GM03348 (cell line): Measurements from ENCODE around the gene C1QTNF6.
A peak's percentile ranks its signal among the peaks of the same experiment; 100 is the strongest.
"Not testable (repeated sequence)": the region's sequence is repeated elsewhere in the genome, so short reads cannot be mapped to it uniquely, and the experiment has no call there.

ENCODE experiments used
- DNase-seq: peaks from one replicate; pipeline ENCODE4 v3.0.0; 2012; ENCODE audit warnings: low spot score

The C1QTNF6 gene

GRCh38 chr22:37187891-37188761 lies at the start of gene C1QTNF6:
Gene C1QTNF6 (minus strand): TSS chr22:37188247. CDS start chr22:37188213, 34 bp downstream.
- DNase-seq, result peak; percentile 63

- no peak for DNase-seq
Measured at GRCh38 chr22:37235897-37236607, 48.0 kb upstream of the C1QTNF6 start.

DNA sequence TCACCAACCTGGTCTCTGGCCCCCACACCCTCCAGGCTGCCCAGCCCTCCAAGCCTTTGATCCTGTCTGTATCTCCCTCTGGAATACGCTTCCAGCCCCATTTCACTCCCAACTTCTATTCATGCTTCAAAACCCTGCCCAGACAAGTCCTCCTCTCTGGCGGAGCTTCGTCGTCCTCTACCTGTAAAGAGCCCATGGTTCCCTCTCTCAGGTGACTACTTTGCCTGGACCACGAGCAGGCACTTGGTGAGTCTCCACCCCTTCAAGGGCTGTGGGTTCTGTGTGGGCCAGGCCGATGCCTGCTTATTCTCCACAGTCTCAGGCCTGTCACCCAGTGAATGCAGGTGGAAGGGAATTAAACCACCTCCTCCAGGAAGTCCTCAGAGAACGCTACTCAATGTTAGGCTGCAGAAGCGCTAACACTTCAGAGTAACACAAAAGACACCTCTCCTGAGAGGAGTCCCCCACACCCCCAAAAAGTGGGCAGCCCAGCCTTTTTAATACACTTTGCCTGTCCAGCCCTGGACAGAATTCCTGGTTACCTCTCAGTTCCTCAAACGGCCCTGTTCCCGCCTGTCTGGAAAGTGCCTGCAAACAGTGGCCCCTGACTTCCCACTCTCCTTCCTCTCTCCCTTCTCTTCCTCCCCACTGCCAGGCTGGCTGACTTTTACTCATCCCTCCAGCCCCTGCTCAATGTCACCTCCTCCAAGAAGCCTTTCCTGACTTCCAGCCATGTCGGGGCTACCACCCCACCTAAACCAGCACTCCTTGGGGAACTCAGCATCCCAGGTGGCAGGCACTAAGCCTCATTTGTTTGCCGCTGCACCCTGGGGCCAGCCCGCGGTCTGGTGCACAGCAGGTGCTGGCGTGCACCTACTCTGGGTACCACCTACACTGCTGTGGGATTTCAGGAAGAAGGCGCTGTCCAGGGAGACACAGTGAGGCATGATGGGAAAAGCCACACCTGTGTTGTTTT lies 47.0 kb upstream of the C1QTNF6 start:
- DNase-seq, result no peak

DNA sequence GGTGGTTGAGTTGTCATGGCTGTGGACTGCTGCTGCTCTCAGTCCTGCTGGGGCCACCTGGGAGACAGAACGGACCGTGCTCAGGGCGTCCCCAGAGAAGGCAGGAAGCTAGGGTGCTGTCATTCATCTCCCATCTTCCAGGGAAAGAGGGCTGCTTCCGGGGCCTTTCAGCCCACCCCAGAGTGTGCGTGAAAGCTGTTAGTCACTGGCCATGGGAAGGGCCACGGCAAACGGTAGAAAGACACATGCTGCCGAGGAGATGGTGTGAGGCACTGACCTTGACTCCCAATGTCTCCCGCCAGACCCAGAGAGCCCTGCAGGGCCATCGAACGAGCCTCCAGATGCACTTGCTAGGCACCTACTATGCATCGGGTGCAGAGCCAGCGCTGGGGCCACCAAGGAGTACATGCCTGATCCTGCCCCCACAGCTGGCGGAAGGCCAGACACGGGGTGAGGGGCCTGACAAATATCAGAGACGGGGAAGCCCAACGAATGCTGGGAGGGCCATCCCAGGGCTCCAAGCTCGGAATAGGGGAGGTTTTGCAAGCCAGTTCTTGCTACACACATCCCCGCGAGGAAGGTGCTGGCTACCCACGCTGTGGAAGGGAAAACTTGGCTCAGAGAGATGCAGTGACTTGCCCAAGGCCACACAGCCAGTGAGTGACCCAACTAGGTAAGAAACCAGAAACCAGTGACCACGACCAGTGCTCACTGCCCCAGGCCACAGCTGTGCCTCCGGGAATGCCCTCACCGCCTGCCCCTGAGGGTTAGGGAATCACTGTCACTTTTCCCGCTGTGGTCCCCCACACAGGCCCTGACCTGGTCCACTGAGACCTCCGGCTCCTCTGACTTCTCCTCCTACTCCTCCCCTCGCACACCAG lies 45.9 kb upstream of the C1QTNF6 start:
- no peak for DNase-seq

- DNase-seq, result not testable (repeated sequence)
Measured at GRCh38 chr22:37233371-37233750, 45.3 kb upstream of the C1QTNF6 start.

- no peak for DNase-seq
Measured at GRCh38 chr22:37232140-37232998, 44.3 kb upstream of the C1QTNF6 start.

DNA sequence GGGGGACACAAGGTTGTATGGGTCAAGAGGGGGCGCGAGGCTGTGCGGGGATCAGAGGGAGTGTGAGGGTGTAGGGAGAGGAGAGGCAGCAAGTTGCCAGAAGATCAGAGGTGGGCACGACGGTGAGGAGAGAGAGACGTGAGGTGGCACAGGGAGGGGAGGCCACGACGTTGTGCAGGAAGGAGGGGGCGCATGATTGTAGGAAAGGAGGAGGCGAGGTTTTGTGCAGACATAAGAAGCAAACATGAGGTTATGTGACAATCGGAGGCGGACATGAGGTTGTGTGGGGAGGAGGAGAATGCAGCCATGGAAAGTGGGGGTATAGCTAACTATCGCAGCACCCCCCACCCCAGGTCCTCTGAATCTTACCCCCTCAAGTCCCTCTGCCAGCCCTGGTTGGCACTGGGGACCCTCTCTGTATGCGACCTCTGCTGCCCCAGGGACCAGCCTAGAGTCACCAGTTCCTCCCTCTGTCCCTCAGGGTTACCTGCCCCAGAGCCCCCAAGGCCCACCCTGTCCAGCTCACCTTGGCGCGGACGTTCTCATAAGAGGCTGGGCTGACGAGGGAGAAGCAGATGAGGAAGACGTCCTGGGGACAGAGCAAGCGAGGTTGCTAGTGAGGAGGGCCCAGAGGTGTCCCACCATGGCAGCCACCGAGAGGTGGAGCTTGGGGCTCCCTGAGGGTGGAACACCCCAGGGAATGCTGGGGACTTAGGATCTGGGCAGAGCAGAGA lies 43.5 kb upstream of the C1QTNF6 start:
- DNase-seq, result no peak

DNA sequence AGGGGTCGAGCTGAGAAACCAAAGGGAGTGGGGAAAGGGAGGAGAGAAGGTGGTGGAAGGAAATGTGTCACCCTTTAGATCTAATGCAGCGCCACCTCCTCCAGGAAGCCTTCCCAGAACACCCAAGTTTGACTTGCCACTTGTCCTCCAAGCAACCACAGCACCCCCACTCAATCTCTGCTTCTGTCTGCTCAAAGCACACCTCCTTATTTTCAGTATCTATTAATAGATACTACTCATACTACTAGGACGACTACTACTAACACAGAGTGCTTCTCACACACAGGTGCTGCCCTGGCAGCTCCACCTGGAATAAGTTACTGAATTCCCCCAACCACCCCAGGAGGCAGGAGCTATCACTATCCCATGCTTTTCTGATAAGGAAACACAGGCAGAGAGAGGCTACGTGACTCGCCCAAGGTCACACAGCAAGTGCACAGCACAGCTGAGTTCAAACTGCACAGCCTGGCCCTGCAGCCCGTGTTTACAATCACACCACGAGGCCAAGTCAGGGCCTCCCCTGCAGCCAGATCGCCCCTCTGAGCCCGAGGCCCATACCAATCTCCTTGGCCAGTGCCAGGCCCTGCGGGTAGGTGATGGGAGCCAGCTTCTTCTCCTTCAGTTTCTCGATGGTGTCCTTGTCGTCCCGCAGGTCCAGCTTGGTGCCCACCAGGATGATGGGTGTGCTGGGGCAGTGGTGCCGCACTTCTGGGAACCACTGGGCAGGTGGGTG lies 42.8 kb upstream of the C1QTNF6 start:
- DNase-seq, result no peak

- peak; percentile 80 for DNase-seq
Measured at GRCh38 chr22:37229805-37230672, 42.0 kb upstream of the C1QTNF6 start.

GRCh38 chr22:37229012-37229804 lies 41.2 kb upstream of the C1QTNF6 start:
- peak; percentile 79 for DNase-seq

DNA sequence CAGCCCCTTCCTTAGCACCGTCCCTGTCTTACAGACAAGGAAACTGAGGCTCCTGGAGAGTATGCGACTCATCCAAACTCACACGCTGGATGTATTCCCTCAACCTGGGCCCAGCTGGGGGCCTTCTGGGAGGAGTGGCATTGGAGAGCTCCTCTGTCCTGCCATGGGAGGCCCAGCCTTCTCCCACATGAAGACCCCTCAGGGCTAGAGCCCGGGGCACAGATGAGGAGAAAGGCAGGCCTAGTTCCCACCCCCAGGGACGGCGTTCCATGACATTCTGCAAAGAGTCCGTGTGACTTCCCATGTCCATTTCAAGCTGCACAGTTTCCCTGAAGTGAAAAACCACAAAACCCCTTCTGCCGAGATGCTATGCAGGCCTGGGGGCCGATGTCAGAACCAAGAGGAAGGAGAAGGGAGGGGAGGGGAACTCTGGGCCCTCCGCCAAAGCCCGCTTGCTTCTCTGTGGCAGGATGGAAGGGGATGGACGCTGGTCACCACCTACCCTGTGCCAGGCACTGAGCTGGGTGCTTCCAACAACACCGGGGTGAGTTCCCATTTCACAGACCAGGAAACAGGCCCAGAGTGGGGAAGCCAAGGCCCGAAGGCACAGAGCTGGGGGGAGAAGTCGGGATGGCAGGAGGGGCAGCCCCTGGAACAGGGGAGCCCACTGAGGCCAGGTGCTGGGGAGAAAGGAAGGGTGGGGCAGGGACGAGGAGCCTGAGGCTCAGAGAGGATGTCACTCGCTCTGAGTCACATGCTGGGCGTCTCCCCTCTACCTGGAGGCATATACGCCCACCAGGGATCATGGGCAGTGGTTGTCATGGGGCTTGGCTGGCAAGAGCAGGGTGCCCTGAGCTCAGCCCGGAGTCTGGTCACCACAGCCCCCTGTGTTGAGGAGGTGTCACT lies 40.3 kb upstream of the C1QTNF6 start:
- no peak for DNase-seq

DNA sequence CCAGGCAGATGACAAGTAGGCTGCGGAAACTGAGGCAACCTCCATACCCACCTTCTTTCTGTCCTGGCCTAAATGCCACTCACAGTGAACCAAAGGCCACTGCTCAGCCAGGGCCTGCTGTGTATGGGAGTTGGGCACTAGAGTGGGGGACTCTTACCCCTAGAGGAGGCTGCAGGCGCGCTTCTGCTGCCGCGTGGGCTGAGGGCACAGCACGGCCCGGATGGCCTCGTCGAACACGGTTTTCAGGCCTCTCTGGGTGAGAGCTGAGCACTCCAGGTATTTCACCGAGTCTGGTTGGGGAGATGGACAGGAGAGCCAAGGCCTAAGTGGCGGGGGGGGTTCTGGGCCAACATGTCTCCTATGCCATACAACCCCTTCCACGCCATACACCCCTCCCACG lies 38.5 kb upstream of the C1QTNF6 start:
- DNase-seq, result no peak

GRCh38 chr22:37226087-37226486 lies 38.0 kb upstream of the C1QTNF6 start:
- no peak for DNase-seq

DNA sequence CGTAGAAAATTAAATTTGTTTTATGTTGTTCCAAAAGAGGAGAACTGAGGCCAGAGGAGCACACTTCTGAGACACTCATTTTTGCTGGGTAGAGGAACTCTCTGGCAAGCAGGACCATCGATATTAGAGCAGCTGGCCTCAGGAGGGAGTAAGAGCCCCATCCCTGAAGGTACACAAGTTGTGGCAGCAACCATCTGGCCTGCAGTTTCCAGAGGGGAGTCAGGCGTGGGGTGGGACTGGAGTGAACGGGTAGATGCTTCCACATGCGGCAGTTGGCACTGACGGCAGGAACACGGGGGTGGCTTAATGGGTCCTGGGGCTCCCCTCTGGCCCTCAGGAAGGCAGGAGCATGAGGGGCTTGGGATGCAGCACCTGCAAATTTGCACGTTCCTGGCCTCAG lies 37.4 kb upstream of the C1QTNF6 start:
- no peak for DNase-seq

DNA sequence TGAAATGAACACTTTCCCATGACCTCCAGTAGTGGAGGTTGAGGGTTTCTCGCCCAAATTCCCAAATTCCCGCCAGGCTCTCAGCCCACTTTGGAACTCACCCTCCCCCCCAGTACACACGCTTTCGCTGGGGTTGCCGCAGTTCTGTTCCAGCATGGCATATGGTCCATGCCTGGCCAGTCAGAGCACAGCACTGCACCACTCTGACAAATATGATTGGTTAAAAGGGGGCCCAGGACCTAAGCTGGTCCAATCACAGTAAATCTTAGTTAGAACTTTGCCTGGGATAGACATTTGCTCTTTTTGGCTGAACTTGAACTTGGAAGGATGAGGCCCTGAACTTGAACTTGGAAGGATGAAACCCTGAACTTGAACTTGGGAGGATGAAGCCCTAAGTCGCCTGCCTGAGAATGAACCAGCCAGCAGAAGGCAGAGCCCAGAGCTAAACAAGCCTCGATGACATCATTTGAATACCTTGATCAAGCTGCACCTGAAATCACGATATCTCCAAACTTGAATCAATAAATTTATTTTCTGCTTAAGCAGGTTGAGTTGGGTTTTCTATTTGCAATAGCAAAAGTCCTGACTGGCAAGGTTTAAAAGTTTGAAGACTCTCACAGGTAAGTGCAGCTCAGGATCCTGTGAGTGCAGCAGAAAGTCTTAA lies 36.8 kb upstream of the C1QTNF6 start:
- DNase-seq, result no peak
